ENCODE data around the gene AP3M1. TPM values are rescaled to one million over a fixed set of nuclear protein-coding genes. Genes with fewer than 3 reads are reported as not detected.

Gene AP3M1
- total RNA-seq, 1 donor from 2014 or later, result 40.2 TPM

GRCh38 chr10:74114041-74114448 lies 36.6 kb downstream of the AP3M1 start:
- peak; percentile 53 for DNase-seq

GRCh38 chr10:74113546-74113945 lies 37.1 kb downstream of the AP3M1 start:
- no peak for DNase-seq

GRCh38 chr10:74111799-74112198 lies 38.8 kb downstream of the AP3M1 start:
- no peak for DNase-seq

GRCh38 chr10:74110120-74110519 lies 40.5 kb downstream of the AP3M1 start:
- DNase-seq, result no peak

- DNase-seq, result no peak
Measured at GRCh38 chr10:74109452-74109851, 41.2 kb downstream of the AP3M1 start.

GRCh38 chr10:74107391-74107790 lies 43.2 kb downstream of the AP3M1 start:
- DNase-seq, result no peak

GRCh38 chr10:74104996-74105395 lies 45.6 kb downstream of the AP3M1 start:
- no peak for DNase-seq

GRCh38 chr10:74104480-74104879 lies 46.1 kb downstream of the AP3M1 start:
- no peak for DNase-seq

GRCh38 chr10:74103560-74104258 lies 46.9 kb downstream of the AP3M1 start:
- no peak for DNase-seq

- DNase-seq, result no peak
Measured at GRCh38 chr10:74099836-74100235, 50.8 kb downstream of the AP3M1 start.

GRCh38 chr10:74099420-74099819 lies 51.2 kb downstream of the AP3M1 start:
- no peak for DNase-seq

- no peak for DNase-seq
Measured at GRCh38 chr10:74097776-74098175, 52.9 kb downstream of the AP3M1 start.

- DNase-seq, result no peak
Measured at GRCh38 chr10:74096777-74097176, 53.9 kb downstream of the AP3M1 start.

GRCh38 chr10:74094231-74094630 lies 56.4 kb downstream of the AP3M1 start:
- no peak for DNase-seq

- DNase-seq, result no peak
Measured at GRCh38 chr10:74093530-74094164, 57.0 kb downstream of the AP3M1 start.

GRCh38 chr10:74092372-74092771 lies 58.3 kb downstream of the AP3M1 start:
- DNase-seq, result no peak

GRCh38 chr10:74088722-74089121 lies 61.9 kb downstream of the AP3M1 start:
- DNase-seq, result no peak

GRCh38 chr10:74086317-74086716 lies 64.3 kb downstream of the AP3M1 start:
- DNase-seq, result no peak

- no peak for DNase-seq
Measured at GRCh38 chr10:74084955-74085354, 65.7 kb downstream of the AP3M1 start.

- DNase-seq, result no peak
Measured at GRCh38 chr10:74083304-74083703, 67.3 kb downstream of the AP3M1 start.

GRCh38 chr10:74081941-74082718 lies 68.5 kb downstream of the AP3M1 start:
- no peak for DNase-seq

GRCh38 chr10:74081192-74081803 lies 69.3 kb downstream of the AP3M1 start:
- peak; percentile 37 for DNase-seq

All from occipital lobe (tissue), 2 donors.